ENCODE results near the gene VOPP1. TPM values are rescaled to one million over a fixed set of nuclear protein-coding genes. Genes with fewer than 3 reads are reported as not detected.
"Not testable (repeated sequence)": the region's sequence is repeated elsewhere in the genome, so short reads cannot be mapped to it uniquely, and the experiment has no call there.

Gene VOPP1
- total and polyA plus RNA-seq, 12 donors, result 9.3 to 42.9 (median 22.8) TPM

DNA sequence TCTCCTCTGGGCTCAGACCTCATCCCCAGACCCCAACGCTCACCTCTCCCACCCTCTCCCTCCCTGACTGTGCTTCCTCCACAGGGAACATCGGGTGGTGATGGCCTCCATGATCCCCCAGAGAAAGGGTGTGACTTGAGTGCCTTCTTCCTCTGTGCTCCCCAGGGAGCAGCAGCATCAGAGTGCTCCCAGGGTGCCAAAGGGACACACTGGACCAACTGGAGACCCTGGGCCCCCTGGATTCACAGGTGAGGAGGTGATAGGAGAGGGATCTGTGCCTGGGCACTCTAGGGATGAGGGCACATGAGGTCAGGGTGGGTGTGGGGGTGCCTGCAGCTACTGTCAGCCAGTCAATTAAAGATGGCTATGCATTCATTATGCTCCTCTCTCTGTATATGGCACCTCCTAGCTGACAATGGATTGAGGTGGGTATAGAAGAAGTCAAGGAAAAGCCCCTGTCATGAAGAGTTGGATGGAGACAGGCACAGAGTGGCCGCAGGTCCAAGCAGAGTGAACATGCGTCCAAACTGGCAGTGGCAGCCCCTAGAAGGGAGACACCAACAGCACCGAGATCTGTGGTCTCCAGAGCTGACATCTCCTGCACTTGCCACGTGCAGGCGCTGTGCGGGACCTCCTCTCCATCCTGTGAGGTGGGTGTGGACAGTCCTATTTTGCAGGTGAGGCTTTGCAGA lies 15.5 kb upstream of the VOPP1 start:
- ATAC-seq, result no peak
- H3K27ac ChIP-seq, result no peak overlapping the region
- DNase-seq, result no peak
- H3K4me1 ChIP-seq, result peaks cover 0 to 3% (median 0%) of the 10 kb centered on the region in 9 donors
- intact Hi-C loops (cut with DNase I), result no loop called here
- no peak overlapping the region for H3K4me3 ChIP-seq
- WGBS, 2 donors, result 77 to 83% methylated on average over 8 of the region's 8 CpGs
- no peaks in the 10 kb centered on the region for H3K36me3 ChIP-seq
- TF ChIP-seq, protein P1, sequence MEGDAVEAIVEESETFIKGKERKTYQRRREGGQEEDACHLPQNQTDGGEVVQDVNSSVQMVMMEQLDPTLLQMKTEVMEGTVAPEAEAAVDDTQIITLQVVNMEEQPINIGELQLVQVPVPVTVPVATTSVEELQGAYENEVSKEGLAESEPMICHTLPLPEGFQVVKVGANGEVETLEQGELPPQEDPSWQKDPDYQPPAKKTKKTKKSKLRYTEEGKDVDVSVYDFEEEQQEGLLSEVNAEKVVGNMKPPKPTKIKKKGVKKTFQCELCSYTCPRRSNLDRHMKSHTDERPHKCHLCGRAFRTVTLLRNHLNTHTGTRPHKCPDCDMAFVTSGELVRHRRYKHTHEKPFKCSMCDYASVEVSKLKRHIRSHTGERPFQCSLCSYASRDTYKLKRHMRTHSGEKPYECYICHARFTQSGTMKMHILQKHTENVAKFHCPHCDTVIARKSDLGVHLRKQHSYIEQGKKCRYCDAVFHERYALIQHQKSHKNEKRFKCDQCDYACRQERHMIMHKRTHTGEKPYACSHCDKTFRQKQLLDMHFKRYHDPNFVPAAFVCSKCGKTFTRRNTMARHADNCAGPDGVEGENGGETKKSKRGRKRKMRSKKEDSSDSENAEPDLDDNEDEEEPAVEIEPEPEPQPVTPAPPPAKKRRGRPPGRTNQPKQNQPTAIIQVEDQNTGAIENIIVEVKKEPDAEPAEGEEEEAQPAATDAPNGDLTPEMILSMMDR (IDR thresholded peaks at IDR 0.05), result no peak
- H3K27me3 ChIP-seq, result peaks cover 0 to 4% (median 0%) of the 10 kb centered on the region in 7 donors
- H3K9me3 ChIP-seq, result no peaks in the 10 kb centered on the region

- H3K9me3 ChIP-seq; H3K4me1 ChIP-seq; H3K36me3 ChIP-seq; ATAC-seq; H3K27ac ChIP-seq; intact Hi-C loops (cut with DNase I); DNase-seq; H3K27me3 ChIP-seq; H3K4me3 ChIP-seq: not testable (repeated sequence)
- WGBS, 2 donors, result 88 to 91% methylated on average over 9 of the region's 9 CpGs
These were observed 10.4 kb upstream of the VOPP1 start for GRCh38 chr7:55582656-55583055.

GRCh38 chr7:55576753-55577152 lies 4.5 kb upstream of the VOPP1 start:
- Histone ChIP-seq H3K27ac (no peak overlapping the region), H3K9me3 (no peaks in the 10 kb centered on the region), H3K4me1 (peaks cover 8 to 31% (median 24%) of the 10 kb centered on the region in 9 donors), H3K27me3 (no peaks in the 10 kb centered on the region), H3K36me3 (no peaks in the 10 kb centered on the region), H3K4me3 (no peak overlapping the region)
- no peak for DNase-seq
- TF ChIP-seq, protein P1 (IDR thresholded peaks at IDR 0.05), result no peak
- no peak for ATAC-seq
- intact Hi-C loops (cut with DNase I), result no loop called here
- 92 to 93% methylated on average over 4 of the region's 4 CpGs for WGBS, 2 donors

- peak overlapping the region in 1 of 10 donors; percentile 92 for H3K27ac ChIP-seq
- H3K4me3 ChIP-seq, result no peak overlapping the region
- ATAC-seq (no peak), DNase-seq (no peak)
- H3K27me3 ChIP-seq, result no peaks in the 10 kb centered on the region
- 91 to 95% methylated on average over 4 of the region's 4 CpGs for WGBS, 2 donors
- TF ChIP-seq, protein P1 (IDR thresholded peaks at IDR 0.05), result no peak
- peaks cover 8 to 38% (median 30%) of the 10 kb centered on the region in 9 donors for H3K4me1 ChIP-seq
- H3K9me3 ChIP-seq, result no peaks in the 10 kb centered on the region
- intact Hi-C loops (cut with DNase I), result no loop called here
- no peaks in the 10 kb centered on the region for H3K36me3 ChIP-seq
These were observed 3.4 kb upstream of the VOPP1 start for GRCh38 chr7:55575733-55576132.

- Histone ChIP-seq H3K27ac (peak overlapping the region in 1 of 10 donors; percentile 92), H3K4me1 (peaks cover 8 to 44% (median 37%) of the 10 kb centered on the region in 9 donors), H3K4me3 (no peak overlapping the region), H3K9me3 (no peaks in the 10 kb centered on the region), H3K27me3 (no peaks in the 10 kb centered on the region), H3K36me3 (no peaks in the 10 kb centered on the region)
- TF ChIP-seq, protein P1 (IDR thresholded peaks at IDR 0.05), result no peak
- intact Hi-C loops (cut with DNase I), result no loop called here
- 79 to 81% methylated on average over 9 of the region's 9 CpGs for WGBS, 2 donors
- no peak for ATAC-seq
- no peak for DNase-seq
These were observed 2.8 kb upstream of the VOPP1 start for GRCh38 chr7:55575098-55575497.
